ENCODE measurements around the gene AUTS2. TPM values are rescaled to one million over a fixed set of nuclear protein-coding genes. Genes with fewer than 3 reads are reported as not detected.

AUTS2 gene
- total RNA-seq, 1 donor from 2014 or later: 94.1 TPM

DNA sequence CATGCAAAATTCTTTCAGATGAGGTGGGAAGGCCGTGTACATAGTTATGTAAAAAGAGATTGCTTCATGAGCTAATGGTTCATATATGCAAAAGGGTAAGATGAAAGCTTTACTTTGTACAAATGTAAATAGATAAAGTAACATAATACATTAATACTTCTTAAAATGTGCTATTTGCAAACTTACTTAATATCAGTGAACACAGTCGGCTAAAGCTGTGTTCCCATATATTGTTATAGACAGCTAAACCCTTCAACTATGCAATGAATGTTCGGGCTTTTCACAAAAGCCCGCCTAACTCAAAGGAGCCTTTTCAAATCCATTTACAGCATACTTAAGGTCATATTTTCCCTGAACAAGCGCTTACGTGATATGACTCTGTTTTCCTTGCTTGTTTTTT, 1193.1 kb downstream of the AUTS2 start:
- TF ChIP-seq, protein P1, sequence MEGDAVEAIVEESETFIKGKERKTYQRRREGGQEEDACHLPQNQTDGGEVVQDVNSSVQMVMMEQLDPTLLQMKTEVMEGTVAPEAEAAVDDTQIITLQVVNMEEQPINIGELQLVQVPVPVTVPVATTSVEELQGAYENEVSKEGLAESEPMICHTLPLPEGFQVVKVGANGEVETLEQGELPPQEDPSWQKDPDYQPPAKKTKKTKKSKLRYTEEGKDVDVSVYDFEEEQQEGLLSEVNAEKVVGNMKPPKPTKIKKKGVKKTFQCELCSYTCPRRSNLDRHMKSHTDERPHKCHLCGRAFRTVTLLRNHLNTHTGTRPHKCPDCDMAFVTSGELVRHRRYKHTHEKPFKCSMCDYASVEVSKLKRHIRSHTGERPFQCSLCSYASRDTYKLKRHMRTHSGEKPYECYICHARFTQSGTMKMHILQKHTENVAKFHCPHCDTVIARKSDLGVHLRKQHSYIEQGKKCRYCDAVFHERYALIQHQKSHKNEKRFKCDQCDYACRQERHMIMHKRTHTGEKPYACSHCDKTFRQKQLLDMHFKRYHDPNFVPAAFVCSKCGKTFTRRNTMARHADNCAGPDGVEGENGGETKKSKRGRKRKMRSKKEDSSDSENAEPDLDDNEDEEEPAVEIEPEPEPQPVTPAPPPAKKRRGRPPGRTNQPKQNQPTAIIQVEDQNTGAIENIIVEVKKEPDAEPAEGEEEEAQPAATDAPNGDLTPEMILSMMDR (conservative IDR thresholded peaks at IDR 0.05): no peak
- Mint-ChIP-seq H3K27ac (peak overlapping the region; percentile 69), H3K36me3 (peaks cover 52% of the 10 kb centered on the region), H3K9me3 (no peaks in the 10 kb centered on the region), H3K4me1 (ENCODE audit: unreplicated experiment) (peaks cover 8% of the 10 kb centered on the region), H3K27me3 (no peaks in the 10 kb centered on the region), H3K4me3 (no peak overlapping the region)
- no peak for DNase-seq (ENCODE audit: extremely low spot score, unreplicated experiment)

DNA sequence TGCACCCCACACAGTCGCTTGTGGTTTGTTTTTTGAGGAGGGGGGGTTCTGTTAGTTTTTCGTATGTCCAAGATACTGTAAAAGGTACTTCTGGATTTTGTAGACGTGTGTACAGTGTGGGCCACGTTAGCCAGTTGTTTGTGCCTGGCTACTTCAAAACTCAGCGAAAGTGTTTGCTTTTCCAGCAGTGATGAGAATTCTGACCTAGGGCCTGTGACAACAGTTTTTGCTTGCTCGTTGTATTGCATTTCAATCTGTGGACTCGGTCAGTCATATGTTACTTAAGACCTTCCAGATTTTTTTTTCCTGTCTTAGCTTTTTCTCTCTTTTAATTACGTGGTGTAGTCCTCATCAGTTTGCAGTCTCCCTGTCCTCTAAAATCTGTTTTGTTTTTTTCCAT, 1194.8 kb downstream of the AUTS2 start:
- peaks cover 7% of the 10 kb centered on the region for H3K4me1 Mint-ChIP-seq (ENCODE audit: unreplicated experiment)
- peaks cover 40% of the 10 kb centered on the region for H3K36me3 Mint-ChIP-seq
- no peaks in the 10 kb centered on the region for H3K27me3 Mint-ChIP-seq
- TF ChIP-seq, protein P1 (conservative IDR thresholded peaks at IDR 0.05): no peak
- H3K4me3 Mint-ChIP-seq: no peak overlapping the region
- H3K9me3 Mint-ChIP-seq: no peaks in the 10 kb centered on the region
- no peak for DNase-seq (ENCODE audit: extremely low spot score, unreplicated experiment)
- no peak overlapping the region for H3K27ac Mint-ChIP-seq

DNA sequence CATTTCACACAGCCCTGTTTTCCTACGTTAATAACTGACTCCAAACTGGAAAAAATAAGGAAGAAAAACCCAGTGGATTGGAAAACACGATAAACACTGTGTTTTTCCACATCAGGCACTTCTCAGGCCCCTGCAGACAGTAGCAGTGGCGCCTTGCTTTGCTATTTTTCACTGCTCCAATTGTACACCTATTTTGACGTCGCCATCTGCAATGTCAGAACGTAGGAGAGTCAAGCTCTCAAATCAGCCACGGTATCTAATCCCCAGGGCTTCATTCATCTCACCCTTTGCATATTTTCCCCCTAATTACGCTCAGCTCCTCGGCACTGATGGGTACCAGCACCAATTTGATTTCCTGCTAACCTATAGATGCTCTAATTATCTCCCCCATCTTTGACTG, 1195.5 kb downstream of the AUTS2 start:
- TF ChIP-seq, protein P1 (conservative IDR thresholded peaks at IDR 0.05): no peak
- no peaks in the 10 kb centered on the region for H3K9me3 Mint-ChIP-seq
- H3K4me1 Mint-ChIP-seq (ENCODE audit: unreplicated experiment): peaks cover 7% of the 10 kb centered on the region
- no peak for DNase-seq (ENCODE audit: extremely low spot score, unreplicated experiment)
- H3K4me3 Mint-ChIP-seq: no peak overlapping the region
- no peaks in the 10 kb centered on the region for H3K27me3 Mint-ChIP-seq
- no peak overlapping the region for H3K27ac Mint-ChIP-seq
- H3K36me3 Mint-ChIP-seq: peaks cover 36% of the 10 kb centered on the region

DNA sequence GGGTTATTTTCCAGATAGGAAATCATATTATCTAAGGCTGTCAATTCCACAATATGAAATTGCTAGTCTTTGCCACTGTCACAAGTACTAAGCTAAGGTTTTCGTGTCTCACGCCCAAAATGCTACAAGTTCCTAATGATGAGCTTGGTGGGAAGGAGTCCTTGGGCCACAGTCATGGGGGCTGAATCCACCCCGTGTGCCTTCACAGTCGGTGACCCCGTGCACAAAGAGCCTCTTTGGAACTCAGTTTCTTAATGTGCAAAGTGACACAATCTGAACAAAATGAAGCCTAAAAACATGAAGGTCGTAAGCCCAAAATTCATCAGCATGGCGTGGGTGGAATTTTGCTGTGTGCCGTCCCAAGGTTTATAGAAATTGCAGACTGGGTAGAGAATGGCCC, 1196.7 kb downstream of the AUTS2 start:
- Mint-ChIP-seq H3K36me3 (peaks cover 29% of the 10 kb centered on the region), H3K9me3 (peaks cover 1% of the 10 kb centered on the region), H3K27ac (peak overlapping the region; percentile 34), H3K4me1 (ENCODE audit: unreplicated experiment) (peaks cover 7% of the 10 kb centered on the region), H3K4me3 (no peak overlapping the region), H3K27me3 (no peaks in the 10 kb centered on the region)
- no peak for DNase-seq (ENCODE audit: extremely low spot score, unreplicated experiment)
- TF ChIP-seq, protein P1 (conservative IDR thresholded peaks at IDR 0.05): no peak

DNA sequence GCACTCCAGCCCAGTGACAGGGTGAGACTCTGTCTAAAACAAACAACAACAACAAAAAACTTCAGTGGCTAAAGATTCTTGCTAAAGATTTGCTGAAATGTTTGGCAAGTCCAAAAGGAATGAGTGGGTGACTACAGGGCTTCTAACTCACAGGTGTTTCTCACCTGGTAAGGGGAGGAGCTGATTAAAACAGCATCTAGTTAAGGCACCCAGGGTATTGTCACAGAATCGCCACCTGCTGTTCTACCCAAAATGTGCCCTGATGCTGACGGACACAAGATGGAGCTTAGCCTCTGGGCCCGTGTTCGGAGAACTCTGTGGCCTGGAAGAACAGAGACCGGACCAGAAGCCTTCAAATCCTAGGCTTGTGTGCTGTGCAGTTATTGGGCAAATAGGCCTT, 1197.7 kb downstream of the AUTS2 start:
- Mint-ChIP-seq H3K36me3 (peaks cover 30% of the 10 kb centered on the region), H3K4me3 (no peak overlapping the region), H3K27me3 (no peaks in the 10 kb centered on the region), H3K4me1 (ENCODE audit: unreplicated experiment) (peaks cover 7% of the 10 kb centered on the region), H3K9me3 (peaks cover 11% of the 10 kb centered on the region), H3K27ac (no peak overlapping the region)
- TF ChIP-seq, protein P1 (conservative IDR thresholded peaks at IDR 0.05): no peak
- no peak for DNase-seq (ENCODE audit: extremely low spot score, unreplicated experiment)

DNA sequence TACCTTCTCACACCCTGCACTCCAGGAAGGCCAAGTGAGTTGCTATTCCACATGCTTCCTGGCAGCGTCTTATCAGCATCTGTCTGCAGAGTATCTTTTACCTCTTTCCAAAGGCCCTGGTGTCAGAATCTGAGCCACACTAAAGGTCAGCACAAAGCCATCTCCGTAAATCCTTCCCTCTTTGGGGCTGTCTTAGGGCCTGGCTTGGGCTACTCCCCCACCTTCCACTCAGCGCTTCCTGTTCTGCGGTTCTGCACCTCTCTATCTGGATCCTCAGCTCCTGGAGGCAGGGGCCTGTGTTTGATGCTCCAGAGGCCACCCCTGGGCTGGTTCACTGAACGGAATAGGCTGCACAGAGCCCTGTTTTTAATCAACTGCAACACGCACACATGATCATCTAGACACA, 1198.8 kb downstream of the AUTS2 start:
- Mint-ChIP-seq H3K36me3 (peaks cover 26% of the 10 kb centered on the region), H3K9me3 (peaks cover 17% of the 10 kb centered on the region), H3K27ac (peak overlapping the region; percentile 26), H3K4me3 (no peak overlapping the region), H3K4me1 (ENCODE audit: unreplicated experiment) (peaks cover 7% of the 10 kb centered on the region), H3K27me3 (no peaks in the 10 kb centered on the region)
- TF ChIP-seq, protein P1 (conservative IDR thresholded peaks at IDR 0.05): no peak
- DNase-seq (ENCODE audit: extremely low spot score, unreplicated experiment): no peak
